HG02943 (cell line): ENCODE data around the gene PRDM4.
"Not testable (repeated sequence)": the region's sequence is repeated elsewhere in the genome, so short reads cannot be mapped to it uniquely, and the experiment has no call there.

Experiments
- ATAC-seq: cut with Tn5 transposase; IDR thresholded peaks from one replicate; pipeline ENCODE4 v1.9.1; 2021; ENCODE audit warnings: mild to moderate bottlenecking, low read depth, moderate library complexity; ENCODE audit not compliant: unreplicated experiment

Gene PRDM4

GRCh38 chr12:107702106-107702505 is 58.8 kb downstream of the PRDM4 start:
- ATAC-seq = no peak

- ATAC-seq = not testable (repeated sequence)
These were observed 65.2 kb downstream of the PRDM4 start for GRCh38 chr12:107695772-107696171.

- ATAC-seq = peak; percentile 88
These were observed 75.3 kb downstream of the PRDM4 start, which contains the start of gene PWP1 for GRCh38 chr12:107685360-107686248. TSS of gene PWP1 (plus strand) at chr12:107685799. CDS start at chr12:107685900, 101 bp downstream.

- ATAC-seq = no peak
These were observed 76.0 kb downstream of the PRDM4 start for GRCh38 chr12:107684990-107685359.

GRCh38 chr12:107684029-107684795 is 76.7 kb downstream of the PRDM4 start:
- no peak for ATAC-seq
